Erythroblast (primary cell): Measurements from ENCODE around the gene SNED1.

Experiments used
- GATA1 ChIP-seq: IDR thresholded peaks from 2 replicates; pipeline ENCODE4 v1.6.1; 2011; ENCODE audit warnings: low read depth, mild to moderate bottlenecking, control low read depth, low read length, moderate library complexity
- POLR2A ChIP-seq: IDR thresholded peaks from 2 replicates; pipeline ENCODE4 v1.6.1; 2011; ENCODE audit warnings: mild to moderate bottlenecking, low read length

GRCh38 chr2:241132538-241133435 is 134.4 kb downstream of the SNED1 start:
- TF ChIP-seq POLR2A: no peak
- no peak for TF ChIP-seq GATA1
